Glutamatergic neuron (in vitro differentiated cells): ENCODE results near the gene ERN1. TPM values are rescaled to one million over a fixed set of nuclear protein-coding genes. Genes with fewer than 3 reads are reported as not detected.

Experiments used
- DNase-seq: peaks from one replicate; pipeline ENCODE4 v3.0.0; 2022
- H3K27ac Mint-ChIP-seq: one replicate; pipeline ENCODE4 v1.8.0; 2020; ENCODE audit warnings: mild to moderate bottlenecking, mixed read lengths, inconsistent platforms; ENCODE audit not compliant: unreplicated experiment
- H3K27me3 Mint-ChIP-seq: one replicate; pipeline ENCODE4 v1.8.0; 2020; ENCODE audit warnings: mild to moderate bottlenecking, moderate library complexity, mixed read lengths, inconsistent platforms; ENCODE audit not compliant: unreplicated experiment
- H3K36me3 Mint-ChIP-seq: one replicate; pipeline ENCODE4 v1.8.0; 2020; ENCODE audit warnings: mild to moderate bottlenecking, mixed read lengths, inconsistent platforms; ENCODE audit not compliant: unreplicated experiment
- H3K4me1 Mint-ChIP-seq: one replicate; pipeline ENCODE4 v1.8.0; 2020; ENCODE audit warnings: mild to moderate bottlenecking, low read depth, mixed read lengths, inconsistent platforms; ENCODE audit not compliant: unreplicated experiment
- H3K4me3 Mint-ChIP-seq: one replicate; pipeline ENCODE4 v1.8.0; 2020; ENCODE audit warnings: mild to moderate bottlenecking, mixed read lengths, inconsistent platforms; ENCODE audit not compliant: unreplicated experiment
- H3K9me3 Mint-ChIP-seq: one replicate; pipeline ENCODE4 v1.8.0; 2020; ENCODE audit warnings: mild to moderate bottlenecking, moderate library complexity, mixed read lengths, inconsistent platforms; ENCODE audit not compliant: unreplicated experiment
- total RNA-seq: library from RNA; stranded (reverse); fragmentation: NEBNext Ultra II Directional; extraction: Animal tissue kit (Norgen Biotek cat#: 25700); gene quantifications from one replicate; pipeline ENCODE4 v1.2.1, GENCODE V29; 2021; ENCODE audit not compliant: unreplicated experiment
- TF ChIP-seq, protein P1 (sequence below): fragments of 200-600 bp; sonication (generic); IDR thresholded peaks from one replicate; pipeline ENCODE4 v1.5.0; 2021; ENCODE audit not compliant: partially characterized antibody, unreplicated experiment

The ERN1 gene
- total RNA-seq, 1 donor from 2014 or later: 6.9 TPM

DNA sequence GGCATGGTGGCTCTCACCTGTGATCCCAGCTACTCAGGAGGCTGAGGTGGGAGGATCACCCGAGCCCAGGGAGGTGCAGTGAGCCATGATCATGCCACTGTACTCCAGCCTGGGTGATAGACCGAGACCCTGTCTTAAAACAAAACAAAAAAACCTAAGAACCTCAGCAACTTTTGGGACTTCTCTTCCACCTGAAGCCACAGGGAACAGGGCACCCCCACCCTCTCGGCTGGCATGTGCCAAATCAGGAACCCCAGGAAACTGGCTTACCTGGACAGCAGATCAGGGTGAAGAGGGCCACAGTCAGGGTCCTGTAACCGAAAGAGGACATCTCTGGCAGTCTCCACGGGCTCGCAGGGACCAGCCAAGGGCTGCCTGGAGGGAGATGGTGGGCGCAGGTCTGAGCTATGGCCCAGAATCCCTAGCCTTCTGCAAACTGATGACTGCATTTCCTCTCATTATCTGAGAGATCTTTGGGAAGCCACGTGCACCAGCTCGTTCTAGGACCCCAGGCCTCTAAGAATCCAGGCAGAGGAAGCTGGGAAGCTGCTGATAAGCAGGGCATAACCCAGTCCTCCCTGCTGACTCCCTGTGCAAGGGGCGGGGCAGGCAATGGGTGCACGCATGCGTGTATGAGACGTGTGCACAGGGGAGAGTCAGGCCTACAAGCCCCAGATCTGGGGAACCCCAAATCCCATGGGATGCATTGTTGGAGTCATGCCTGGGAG lies 123.4 kb downstream of the ERN1 start:
- Mint-ChIP-seq H3K36me3 (no peaks in the 10 kb centered on the region), H3K4me3 (no peak overlapping the region), H3K4me1 (no peaks in the 10 kb centered on the region), H3K27ac (no peak overlapping the region), H3K9me3 (no peaks in the 10 kb centered on the region), H3K27me3 (no peaks in the 10 kb centered on the region)
- no peak for DNase-seq
- TF ChIP-seq, protein P1, sequence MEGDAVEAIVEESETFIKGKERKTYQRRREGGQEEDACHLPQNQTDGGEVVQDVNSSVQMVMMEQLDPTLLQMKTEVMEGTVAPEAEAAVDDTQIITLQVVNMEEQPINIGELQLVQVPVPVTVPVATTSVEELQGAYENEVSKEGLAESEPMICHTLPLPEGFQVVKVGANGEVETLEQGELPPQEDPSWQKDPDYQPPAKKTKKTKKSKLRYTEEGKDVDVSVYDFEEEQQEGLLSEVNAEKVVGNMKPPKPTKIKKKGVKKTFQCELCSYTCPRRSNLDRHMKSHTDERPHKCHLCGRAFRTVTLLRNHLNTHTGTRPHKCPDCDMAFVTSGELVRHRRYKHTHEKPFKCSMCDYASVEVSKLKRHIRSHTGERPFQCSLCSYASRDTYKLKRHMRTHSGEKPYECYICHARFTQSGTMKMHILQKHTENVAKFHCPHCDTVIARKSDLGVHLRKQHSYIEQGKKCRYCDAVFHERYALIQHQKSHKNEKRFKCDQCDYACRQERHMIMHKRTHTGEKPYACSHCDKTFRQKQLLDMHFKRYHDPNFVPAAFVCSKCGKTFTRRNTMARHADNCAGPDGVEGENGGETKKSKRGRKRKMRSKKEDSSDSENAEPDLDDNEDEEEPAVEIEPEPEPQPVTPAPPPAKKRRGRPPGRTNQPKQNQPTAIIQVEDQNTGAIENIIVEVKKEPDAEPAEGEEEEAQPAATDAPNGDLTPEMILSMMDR: no peak

DNA sequence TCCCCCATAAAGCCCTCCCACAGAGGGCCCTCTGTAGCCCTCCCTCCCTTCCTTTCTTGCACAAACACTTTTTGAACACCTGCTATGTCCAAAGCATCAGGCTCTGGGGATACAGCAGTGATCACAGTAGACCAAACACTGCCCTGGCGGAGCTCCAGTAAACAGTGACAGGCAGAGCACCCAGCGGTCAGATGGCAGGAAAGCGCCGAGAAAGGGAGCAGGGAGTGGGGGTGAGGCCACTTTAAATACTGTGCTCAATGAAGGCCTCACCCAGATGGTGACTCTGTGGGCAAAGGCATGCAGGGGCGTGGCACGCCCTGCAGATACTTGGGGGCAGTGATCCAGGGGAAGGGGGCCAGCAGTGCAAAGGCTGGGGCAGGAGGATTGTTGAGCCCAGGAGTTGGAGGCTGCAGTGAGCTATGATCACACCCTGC lies 124.2 kb downstream of the ERN1 start:
- H3K27me3 Mint-ChIP-seq: no peaks in the 10 kb centered on the region
- TF ChIP-seq, protein P1: no peak
- no peak overlapping the region for H3K27ac Mint-ChIP-seq
- H3K4me1 Mint-ChIP-seq: no peaks in the 10 kb centered on the region
- H3K9me3 Mint-ChIP-seq: no peaks in the 10 kb centered on the region
- DNase-seq: no peak
- no peaks in the 10 kb centered on the region for H3K36me3 Mint-ChIP-seq
- H3K4me3 Mint-ChIP-seq: no peak overlapping the region

DNA sequence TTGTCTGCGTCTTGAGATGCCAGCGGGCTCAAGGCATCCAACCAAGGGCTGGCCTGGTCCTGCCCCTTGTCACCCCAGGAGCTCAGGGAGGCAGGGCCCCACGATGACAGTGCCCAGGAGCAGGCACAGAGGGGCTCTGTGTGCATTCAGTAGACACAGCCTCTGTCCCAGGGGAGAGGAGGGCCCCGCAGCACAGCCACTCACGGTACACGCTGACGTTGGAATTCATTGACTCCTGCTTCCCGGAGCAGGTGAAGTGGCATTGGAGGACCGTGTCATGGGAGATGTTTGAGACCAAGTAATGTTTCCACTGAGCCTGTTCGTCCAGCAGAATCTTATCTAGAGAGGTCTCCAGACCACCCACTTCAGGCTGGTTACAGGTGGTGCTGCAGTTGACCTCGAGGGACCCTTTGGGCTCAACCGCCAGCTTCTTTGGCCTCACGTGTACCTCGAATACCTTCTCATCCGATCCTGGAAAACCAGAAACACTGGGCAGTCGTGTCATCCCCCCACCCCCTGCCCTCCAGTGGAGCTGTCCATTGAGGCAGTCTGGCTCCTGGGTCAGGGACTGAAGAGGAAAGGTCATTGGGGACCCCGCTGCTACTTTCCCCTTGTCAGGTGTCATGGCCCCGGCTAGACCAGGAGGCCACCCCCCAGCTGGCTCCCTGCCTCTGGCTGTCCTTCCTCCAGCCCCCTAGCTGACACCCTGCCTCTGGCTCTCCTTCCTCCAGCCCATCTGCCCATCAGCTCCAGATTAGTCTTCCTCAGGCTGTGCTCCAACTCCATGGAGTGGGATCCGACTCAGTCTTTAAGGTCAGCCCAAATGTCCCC lies 124.8 kb downstream of the ERN1 start:
- Mint-ChIP-seq H3K4me3 (no peak overlapping the region), H3K36me3 (no peaks in the 10 kb centered on the region), H3K9me3 (no peaks in the 10 kb centered on the region), H3K4me1 (no peaks in the 10 kb centered on the region), H3K27ac (no peak overlapping the region), H3K27me3 (no peaks in the 10 kb centered on the region)
- no peak for DNase-seq
- TF ChIP-seq, protein P1: no peak

DNA sequence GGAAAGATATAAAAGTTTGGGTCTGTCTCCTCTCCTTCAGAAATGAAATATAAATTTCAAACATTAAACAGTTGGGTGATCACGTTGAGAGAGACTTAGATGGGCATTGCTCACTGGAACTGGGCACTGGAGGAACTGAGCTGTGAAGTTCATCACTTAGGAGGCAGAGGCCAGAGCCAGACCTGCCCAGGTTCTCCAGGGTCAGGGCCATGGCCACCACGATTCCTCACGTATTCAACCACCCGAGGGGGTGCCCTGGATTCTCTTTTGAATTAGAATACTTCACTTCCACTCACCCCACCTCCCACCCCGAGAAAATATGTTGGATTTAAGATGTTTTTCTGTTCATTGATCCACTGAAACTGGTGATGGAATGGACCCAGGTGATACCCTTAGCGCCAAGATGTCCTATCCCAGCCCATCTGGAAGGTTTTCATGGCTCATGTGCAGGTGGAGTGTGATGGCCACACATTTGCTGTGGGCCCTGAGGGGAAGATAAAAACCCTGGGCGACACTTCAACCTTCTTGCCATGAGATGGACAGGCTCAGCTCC lies 125.7 kb downstream of the ERN1 start:
- TF ChIP-seq, protein P1: no peak
- H3K4me1 Mint-ChIP-seq: no peaks in the 10 kb centered on the region
- peaks cover 2% of the 10 kb centered on the region for H3K9me3 Mint-ChIP-seq
- H3K36me3 Mint-ChIP-seq: no peaks in the 10 kb centered on the region
- no peak for DNase-seq
- H3K27ac Mint-ChIP-seq: no peak overlapping the region
- H3K4me3 Mint-ChIP-seq: no peak overlapping the region
- H3K27me3 Mint-ChIP-seq: peaks cover 5% of the 10 kb centered on the region
